ENCODE measurements around the gene PPP2R2C. TPM values are rescaled to one million over a fixed set of nuclear protein-coding genes. Genes with fewer than 3 reads are reported as not detected.

PPP2R2C gene
- total RNA-seq, 1 experiment from 2014 or later: 9.5 TPM

DNA sequence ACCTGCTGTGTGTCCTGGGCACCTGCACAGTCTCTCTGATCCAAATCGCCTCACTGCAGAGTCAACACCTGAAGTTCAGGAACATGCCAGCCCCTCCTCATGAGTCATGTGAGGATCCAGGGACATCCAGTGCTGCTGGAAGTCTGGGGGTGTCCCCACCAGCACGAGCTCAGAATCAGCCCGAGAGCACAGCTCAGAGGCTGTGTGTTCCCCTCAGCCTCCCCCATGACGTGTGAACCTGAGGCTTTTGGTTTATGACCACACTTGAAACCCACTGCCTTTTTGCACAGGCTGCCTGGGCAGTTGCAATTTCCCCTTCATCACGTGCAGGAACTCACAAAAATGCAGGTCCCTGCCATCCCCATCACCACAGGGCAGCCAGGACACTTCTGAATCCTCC lies 47.1 kb downstream of the PPP2R2C start:
- intact Hi-C loops (cut with micrococcal nuclease): no loop called here
- no peak overlapping the region for H3K9ac ChIP-seq (ENCODE audit: low read length)
- no peaks in the 10 kb centered on the region for H3K27me3 ChIP-seq (ENCODE audit: low read length)
- H3K36me3 ChIP-seq (ENCODE audit: low read depth, low read length): no peaks in the 10 kb centered on the region
- no peaks in the 10 kb centered on the region for H4K20me1 ChIP-seq (ENCODE audit: low read length)
- H3K9me2 ChIP-seq (replicated peaks; ENCODE audit: low read length): no peaks in the 10 kb centered on the region
- H3K9me3 ChIP-seq (ENCODE audit: low read length): no peaks in the 10 kb centered on the region
- no peaks in the 10 kb centered on the region for H3K79me2 ChIP-seq (ENCODE audit: low read length)
- CTCF ChIA-PET: no interaction called here
- no peak overlapping the region for H2AFZ ChIP-seq (ENCODE audit: low read length)
- H3K4me3 ChIP-seq (ENCODE audit: low read length): no peak overlapping the region
- no peaks in the 10 kb centered on the region for H3F3A ChIP-seq (ENCODE audit: low read length, unreplicated experiment)
- POLR2A ChIA-PET (ENCODE audit: unreplicated experiment): no interaction called here
- DNase-seq (no peak), ATAC-seq (no peak)
- no peak overlapping the region for H3K27ac ChIP-seq (ENCODE audit: low read length)
- H3K4me1 ChIP-seq (ENCODE audit: insufficient read depth, low read length): no peaks in the 10 kb centered on the region
- BruUV-seq (replicated peaks): no TSS peak
- TF ChIP-seq, protein P1, sequence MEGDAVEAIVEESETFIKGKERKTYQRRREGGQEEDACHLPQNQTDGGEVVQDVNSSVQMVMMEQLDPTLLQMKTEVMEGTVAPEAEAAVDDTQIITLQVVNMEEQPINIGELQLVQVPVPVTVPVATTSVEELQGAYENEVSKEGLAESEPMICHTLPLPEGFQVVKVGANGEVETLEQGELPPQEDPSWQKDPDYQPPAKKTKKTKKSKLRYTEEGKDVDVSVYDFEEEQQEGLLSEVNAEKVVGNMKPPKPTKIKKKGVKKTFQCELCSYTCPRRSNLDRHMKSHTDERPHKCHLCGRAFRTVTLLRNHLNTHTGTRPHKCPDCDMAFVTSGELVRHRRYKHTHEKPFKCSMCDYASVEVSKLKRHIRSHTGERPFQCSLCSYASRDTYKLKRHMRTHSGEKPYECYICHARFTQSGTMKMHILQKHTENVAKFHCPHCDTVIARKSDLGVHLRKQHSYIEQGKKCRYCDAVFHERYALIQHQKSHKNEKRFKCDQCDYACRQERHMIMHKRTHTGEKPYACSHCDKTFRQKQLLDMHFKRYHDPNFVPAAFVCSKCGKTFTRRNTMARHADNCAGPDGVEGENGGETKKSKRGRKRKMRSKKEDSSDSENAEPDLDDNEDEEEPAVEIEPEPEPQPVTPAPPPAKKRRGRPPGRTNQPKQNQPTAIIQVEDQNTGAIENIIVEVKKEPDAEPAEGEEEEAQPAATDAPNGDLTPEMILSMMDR (conservative IDR thresholded peaks at IDR 0.05; ENCODE audit: low read depth, low read length): no peak
- TF ChIP-seq EZH2 (IDR thresholded peaks at IDR 0.05; ENCODE audit: low read length, unreplicated experiment) (no peak), EZH2phosphoT487 (IDR thresholded peaks at IDR 0.05; ENCODE audit: borderline replicate concordance, low read length) (no peak)
- no peak overlapping the region for H3K4me2 ChIP-seq (ENCODE audit: low read length)

DNA sequence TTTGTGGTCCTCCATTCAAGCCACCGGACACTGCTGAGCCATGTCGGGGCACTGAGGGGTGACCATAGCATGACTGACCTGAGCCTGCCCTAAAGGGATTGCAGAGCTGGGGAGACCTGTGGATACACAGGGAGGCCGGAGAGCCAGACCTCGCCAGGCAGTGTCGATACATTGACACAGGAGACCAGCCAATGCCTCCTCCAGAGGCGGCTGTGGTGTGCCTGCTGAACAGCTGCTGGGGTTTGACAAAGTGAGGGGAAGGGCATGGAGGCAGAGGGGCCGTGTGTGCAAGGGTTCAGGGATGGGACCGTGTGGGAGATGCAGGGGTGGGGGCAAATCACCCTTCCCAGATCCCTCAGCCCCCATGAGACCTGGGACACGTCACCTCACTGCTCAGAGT lies 48.0 kb downstream of the PPP2R2C start:
- no TSS peak for BruUV-seq (replicated peaks)
- no peak overlapping the region for H3K27ac ChIP-seq (ENCODE audit: low read length)
- H4K20me1 ChIP-seq (ENCODE audit: low read length): no peaks in the 10 kb centered on the region
- no peaks in the 10 kb centered on the region for H3K9me3 ChIP-seq (ENCODE audit: low read length)
- no peak for ATAC-seq
- intact Hi-C loops (cut with micrococcal nuclease): no loop called here
- H3K9ac ChIP-seq (ENCODE audit: low read length): no peak overlapping the region
- no peak for DNase-seq
- no peak overlapping the region for H3K4me3 ChIP-seq (ENCODE audit: low read length)
- H3K36me3 ChIP-seq (ENCODE audit: low read depth, low read length): no peaks in the 10 kb centered on the region
- H3K27me3 ChIP-seq (ENCODE audit: low read length): no peaks in the 10 kb centered on the region
- no peak for TF ChIP-seq EZH2phosphoT487 (IDR thresholded peaks at IDR 0.05; ENCODE audit: borderline replicate concordance, low read length)
- TF ChIP-seq EZH2 (IDR thresholded peaks at IDR 0.05; ENCODE audit: low read length, unreplicated experiment): no peak
- TF ChIP-seq, protein P1 (conservative IDR thresholded peaks at IDR 0.05; ENCODE audit: low read depth, low read length): no peak
- no peaks in the 10 kb centered on the region for H3K4me1 ChIP-seq (ENCODE audit: insufficient read depth, low read length)
- CTCF ChIA-PET: no interaction called here
- H3K4me2 ChIP-seq (ENCODE audit: low read length): no peak overlapping the region
- no peaks in the 10 kb centered on the region for H3K9me2 ChIP-seq (replicated peaks; ENCODE audit: low read length)
- no peak overlapping the region for H2AFZ ChIP-seq (ENCODE audit: low read length)
- H3F3A ChIP-seq (ENCODE audit: low read length, unreplicated experiment): no peaks in the 10 kb centered on the region
- POLR2A ChIA-PET (ENCODE audit: unreplicated experiment): no interaction called here
- H3K79me2 ChIP-seq (ENCODE audit: low read length): no peaks in the 10 kb centered on the region

DNA sequence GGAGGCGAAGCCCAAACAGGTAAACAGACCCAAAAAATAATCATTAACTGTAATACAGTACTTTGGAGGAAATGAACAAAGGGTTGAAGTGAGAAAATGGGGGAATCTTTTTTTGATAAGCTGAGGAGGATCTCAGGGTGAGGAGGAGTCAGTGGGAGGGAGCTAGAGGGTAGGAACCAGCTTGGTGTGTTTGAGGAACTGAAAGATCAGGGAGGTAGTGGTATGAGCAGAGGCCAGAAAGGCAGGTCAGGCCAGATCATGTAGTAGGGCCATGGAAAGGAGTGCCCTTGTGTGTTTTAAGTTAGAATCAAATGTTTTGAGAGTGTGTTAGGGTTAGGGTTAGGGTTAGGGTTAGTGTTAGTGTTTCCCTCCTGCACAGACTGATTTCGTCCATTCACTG lies 48.8 kb downstream of the PPP2R2C start:
- intact Hi-C loops (cut with micrococcal nuclease): no loop called here
- TF ChIP-seq EZH2 (IDR thresholded peaks at IDR 0.05; ENCODE audit: low read length, unreplicated experiment) (no peak), EZH2phosphoT487 (IDR thresholded peaks at IDR 0.05; ENCODE audit: borderline replicate concordance, low read length) (no peak)
- TF ChIP-seq, protein P1 (conservative IDR thresholded peaks at IDR 0.05; ENCODE audit: low read depth, low read length): no peak
- Histone ChIP-seq H3K4me3 (ENCODE audit: low read length) (no peak overlapping the region), H3K36me3 (ENCODE audit: low read depth, low read length) (no peaks in the 10 kb centered on the region), H2AFZ (ENCODE audit: low read length) (no peak overlapping the region), H4K20me1 (ENCODE audit: low read length) (no peaks in the 10 kb centered on the region), H3K9ac (ENCODE audit: low read length) (no peak overlapping the region), H3K9me3 (ENCODE audit: low read length) (no peaks in the 10 kb centered on the region), H3K4me1 (ENCODE audit: insufficient read depth, low read length) (no peaks in the 10 kb centered on the region), H3K27me3 (ENCODE audit: low read length) (no peaks in the 10 kb centered on the region), H3K79me2 (ENCODE audit: low read length) (no peaks in the 10 kb centered on the region), H3F3A (ENCODE audit: low read length, unreplicated experiment) (no peaks in the 10 kb centered on the region), H3K27ac (ENCODE audit: low read length) (no peak overlapping the region), H3K4me2 (ENCODE audit: low read length) (no peak overlapping the region), H3K9me2 (replicated peaks; ENCODE audit: low read length) (no peaks in the 10 kb centered on the region)
- CTCF ChIA-PET: no interaction called here
- no TSS peak for BruUV-seq (replicated peaks)
- no peak for DNase-seq
- no peak for ATAC-seq
- POLR2A ChIA-PET (ENCODE audit: unreplicated experiment): no interaction called here

All from PC-3 (cell line).